CD1c-positive myeloid dendritic cell (primary cell): ENCODE results near the gene MYH14.

Experiments used
- DNase-seq: peaks from one replicate; pipeline ENCODE4 v3.0.0-alpha.2; 2016; ENCODE audit errors: extremely low spot score

The MYH14 gene

GRCh38 chr19:50258918-50259372 is 55.5 kb downstream of the MYH14 start:
- DNase-seq: peak; percentile 43

DNA sequence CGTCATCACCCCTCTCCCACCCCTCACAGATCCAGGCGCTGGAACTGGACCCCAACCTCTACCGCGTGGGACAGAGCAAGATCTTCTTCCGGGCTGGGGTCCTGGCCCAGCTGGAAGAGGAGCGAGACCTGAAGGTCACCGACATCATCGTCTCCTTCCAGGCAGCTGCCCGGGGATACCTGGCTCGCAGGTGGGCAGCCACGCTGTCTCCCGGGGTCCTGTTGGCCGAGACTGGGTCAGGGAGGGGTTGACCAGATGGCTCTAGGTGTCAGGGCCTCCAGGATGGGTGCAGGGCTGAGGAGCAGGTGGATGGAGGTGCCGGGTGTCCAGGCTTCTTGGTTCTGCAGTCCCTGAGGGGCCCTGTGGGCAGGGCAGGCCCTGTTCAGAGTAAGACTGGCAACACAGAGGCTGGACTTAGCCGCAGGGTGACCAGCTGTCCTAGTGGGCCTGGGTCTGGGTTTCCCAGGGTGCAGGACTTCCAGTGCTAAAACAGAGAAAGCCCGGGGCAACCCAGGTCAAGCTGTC is 58.1 kb downstream of the MYH14 start:
- no peak for DNase-seq

DNA sequence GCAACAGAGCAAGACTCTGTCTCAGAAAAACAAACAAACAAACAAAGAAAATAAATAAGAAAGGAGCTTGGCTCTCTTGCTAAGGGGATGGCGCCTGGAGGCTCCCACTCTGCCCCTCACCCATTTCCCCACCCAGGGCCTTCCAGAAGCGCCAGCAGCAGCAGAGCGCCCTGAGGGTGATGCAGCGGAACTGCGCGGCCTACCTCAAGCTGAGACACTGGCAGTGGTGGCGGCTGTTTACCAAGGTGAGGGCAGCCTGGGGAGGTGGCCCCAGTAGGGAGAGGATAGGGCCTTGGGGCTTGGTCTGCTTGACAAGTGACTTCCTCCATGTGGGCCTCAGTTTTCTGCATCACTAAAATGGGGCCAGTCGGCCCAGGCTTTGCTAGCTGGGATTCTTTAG is 59.8 kb downstream of the MYH14 start:
- no peak for DNase-seq

DNA sequence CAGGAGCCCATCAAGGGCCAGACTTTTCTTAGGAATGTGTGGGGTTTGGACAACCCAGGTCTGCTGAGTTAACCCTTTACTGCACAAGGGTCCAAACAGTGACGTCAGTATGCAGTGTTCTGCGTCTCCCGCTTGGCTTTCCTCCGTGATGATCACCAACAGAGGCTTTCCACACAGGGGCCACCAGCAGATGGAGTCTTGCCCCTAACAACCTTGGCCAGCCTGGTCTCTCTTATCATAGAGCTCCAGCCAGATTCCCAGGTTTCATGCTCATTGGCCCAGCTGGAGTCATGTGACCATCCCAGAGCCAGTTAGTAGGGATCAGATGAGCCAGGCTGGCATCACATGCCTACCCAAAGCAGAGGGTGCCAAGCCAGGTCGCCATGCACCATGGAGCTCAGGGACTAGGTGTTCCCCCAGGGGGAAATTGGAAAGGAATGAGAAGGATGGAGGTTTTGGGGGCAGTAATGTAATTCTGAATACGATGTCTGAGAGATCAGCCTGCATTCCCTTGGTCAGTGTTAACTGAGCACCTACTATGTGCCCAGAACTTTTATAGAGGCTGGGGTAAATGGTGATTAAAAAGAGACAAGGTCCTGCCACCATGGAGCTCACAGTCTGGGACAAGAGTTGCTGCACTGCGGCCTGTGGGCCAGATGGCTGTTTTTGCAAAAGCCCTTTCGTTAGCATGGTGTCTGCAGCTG is 61.2 kb downstream of the MYH14 start:
- no peak for DNase-seq

GRCh38 chr19:50266041-50266440 is 62.6 kb downstream of the MYH14 start:
- no peak for DNase-seq

- no peak for DNase-seq
Measured at GRCh38 chr19:50266896-50267295, 63.5 kb downstream of the MYH14 start.

DNA sequence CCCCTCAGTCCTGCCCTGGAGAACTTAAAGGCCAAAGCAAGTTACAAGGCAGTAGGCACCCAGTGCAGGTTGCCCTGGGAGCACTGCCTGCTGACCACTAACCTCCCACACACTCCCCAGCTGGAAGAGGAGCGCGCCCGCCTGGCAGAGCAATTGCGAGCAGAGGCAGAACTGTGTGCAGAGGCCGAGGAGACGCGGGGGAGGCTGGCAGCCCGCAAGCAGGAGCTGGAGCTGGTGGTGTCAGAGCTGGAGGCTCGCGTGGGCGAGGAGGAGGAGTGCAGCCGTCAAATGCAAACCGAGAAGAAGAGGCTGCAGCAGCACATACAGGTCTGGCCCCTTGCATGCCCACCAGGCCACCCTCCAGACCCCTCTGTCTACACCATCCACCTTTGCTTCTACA is 64.6 kb downstream of the MYH14 start:
- DNase-seq: no peak

- no peak for DNase-seq
Measured at GRCh38 chr19:50268501-50268900, 65.1 kb downstream of the MYH14 start.

DNA sequence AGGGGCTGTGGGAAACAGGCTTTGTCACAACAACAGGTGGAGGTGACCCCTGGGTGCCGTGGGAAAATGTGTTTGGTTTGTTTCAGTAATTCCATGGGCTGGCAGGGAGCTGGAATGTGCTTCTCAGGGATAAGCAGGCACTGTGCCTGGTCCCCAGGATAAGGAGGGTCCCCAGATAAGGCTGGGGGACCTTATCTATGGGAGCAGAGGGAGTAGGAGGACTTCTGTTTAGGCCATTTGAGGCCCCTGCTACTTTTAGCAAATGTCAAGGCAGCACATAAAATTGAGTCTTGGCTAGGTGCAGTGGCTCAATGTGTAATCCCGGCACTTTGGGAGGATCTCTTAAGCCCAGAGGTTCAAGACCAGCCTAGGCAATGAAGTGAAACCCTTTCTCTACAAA is 66.2 kb downstream of the MYH14 start:
- no peak for DNase-seq

DNA sequence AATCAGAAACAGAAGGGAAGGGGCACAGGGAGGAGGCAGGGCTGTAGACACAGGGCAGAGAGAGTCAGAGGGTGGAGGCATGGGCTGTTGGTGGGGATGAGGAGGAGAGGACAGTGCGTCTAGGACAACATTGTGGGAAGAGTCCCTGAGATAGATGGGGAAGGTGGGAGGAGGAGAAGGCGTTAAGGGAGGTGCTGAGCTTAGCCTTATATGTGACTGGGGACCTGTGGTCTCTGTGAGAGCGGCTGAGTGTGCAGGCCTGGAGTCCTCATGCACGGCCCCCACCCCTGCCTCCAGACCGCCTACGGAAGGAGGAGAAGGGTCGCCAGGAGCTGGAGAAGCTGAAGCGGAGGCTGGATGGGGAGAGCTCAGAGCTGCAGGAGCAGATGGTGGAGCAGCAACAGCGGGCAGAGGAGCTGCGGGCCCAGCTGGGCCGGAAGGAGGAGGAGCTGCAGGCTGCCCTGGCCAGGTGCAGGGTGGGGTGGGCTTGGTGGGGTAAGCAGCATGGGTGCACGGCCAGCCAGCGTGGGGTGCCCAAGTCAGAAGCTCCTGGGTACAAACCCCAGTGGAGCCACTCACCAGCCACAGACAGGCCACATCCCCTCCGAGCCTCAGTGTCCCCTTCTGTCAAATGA is 69.0 kb downstream of the MYH14 start:
- no peak for DNase-seq

- no peak for DNase-seq
Measured at GRCh38 chr19:50273821-50274220, 70.4 kb downstream of the MYH14 start.

DNA sequence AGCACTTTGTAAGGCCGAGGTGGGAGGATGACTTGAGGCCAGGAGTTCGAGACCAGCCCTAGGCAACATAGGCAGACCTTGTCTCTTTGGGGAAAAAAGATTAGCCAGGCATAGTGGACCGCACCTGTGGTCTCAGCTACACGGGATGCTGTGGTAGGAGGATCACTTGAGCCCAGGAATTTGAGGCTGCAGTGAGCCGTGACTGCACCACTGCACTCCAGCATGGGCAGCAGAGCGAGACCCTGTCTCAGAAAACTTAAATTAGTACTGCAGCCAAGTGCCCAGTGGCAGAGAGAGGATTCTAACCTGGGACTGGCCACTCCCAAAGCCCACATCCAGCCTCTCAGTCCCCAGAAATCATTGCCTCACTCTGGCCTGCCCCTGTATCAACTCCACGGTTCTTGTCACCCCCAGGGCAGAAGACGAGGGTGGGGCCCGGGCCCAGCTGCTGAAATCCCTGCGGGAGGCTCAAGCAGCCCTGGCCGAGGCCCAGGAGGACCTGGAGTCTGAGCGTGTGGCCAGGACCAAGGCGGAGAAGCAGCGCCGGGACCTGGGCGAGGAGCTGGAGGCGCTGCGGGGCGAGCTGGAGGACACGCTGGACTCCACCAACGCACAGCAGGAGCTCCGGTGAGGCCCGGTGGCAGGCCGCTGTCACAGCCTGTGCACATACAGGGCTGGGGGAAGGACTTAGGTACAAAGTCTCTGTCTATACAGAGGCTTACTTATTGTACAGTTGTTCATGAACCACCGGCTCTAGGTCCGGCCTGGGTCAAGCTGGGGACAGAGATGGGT is 72.4 kb downstream of the MYH14 start:
- no peak for DNase-seq

- no peak for DNase-seq
Measured at GRCh38 chr19:50276370-50277063, 73.1 kb downstream of the MYH14 start.

- DNase-seq: no peak
Measured at GRCh38 chr19:50277966-50278580, 74.7 kb downstream of the MYH14 start.

DNA sequence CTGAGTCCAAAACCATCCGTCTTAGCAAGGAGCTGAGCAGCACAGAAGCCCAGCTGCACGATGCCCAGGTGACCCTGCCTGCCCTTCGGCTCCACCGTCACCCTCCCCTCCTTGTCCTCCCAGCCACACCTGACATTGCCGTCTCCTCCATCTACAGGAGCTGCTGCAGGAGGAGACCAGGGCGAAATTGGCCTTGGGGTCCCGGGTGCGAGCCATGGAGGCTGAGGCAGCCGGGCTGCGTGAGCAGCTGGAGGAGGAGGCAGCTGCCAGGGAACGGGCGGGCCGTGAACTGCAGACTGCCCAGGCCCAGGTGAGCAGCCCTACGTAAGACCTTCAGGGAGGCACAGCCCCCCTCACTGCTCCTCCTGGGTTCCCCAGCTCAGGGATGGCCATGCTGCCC is 76.7 kb downstream of the MYH14 start:
- DNase-seq: no peak

DNA sequence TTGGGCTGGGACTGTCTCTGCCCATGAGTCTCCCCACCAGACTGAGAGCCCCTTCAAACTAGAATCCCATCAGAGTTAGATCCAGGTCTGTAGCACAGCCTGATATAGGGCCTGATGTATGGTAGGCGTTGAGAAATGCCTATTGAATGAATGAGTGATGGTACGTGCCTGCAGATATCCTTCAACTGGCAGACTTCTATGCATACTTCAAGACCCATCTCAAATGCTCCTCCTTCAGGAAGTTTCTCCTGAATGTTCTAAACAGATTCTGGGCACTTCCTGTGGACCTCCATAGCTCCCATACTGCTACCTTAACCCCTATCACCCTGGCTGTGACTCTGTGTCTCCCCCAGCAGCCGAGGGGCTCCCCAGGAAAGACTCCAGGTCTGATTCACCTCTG is 77.6 kb downstream of the MYH14 start:
- DNase-seq: no peak

DNA sequence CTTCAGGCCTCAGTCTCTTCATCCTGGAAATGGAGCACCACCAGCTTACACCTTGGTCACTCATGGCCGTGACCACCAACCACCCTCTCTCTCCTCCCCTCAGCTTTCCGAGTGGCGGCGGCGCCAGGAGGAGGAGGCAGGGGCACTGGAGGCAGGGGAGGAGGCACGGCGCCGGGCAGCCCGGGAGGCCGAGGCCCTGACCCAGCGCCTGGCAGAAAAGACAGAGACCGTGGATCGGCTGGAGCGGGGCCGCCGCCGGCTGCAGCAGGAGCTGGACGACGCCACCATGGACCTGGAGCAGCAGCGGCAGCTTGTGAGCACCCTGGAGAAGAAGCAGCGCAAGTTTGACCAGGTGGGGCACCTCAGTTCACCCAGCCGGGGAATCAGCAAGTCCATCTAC is 78.1 kb downstream of the MYH14 start:
- DNase-seq: no peak

DNA sequence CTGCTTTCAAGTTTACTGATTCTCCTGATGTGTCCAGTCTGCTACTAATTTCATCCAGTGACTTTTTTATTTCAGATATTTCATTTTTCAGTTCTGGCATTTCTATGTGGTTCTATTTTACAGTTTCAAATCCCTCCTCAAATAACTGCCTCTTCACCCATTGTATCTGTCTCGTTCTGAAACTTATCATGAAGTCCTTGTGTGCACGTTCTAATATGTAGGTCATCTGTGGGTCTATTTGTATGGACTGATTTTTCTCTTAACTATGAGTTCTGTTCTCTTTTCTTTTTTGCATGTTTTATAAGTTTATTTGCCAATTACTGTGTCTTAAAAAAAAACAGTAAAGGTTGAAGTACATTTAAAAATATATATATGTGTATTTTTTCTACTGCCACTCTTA is 82.4 kb downstream of the MYH14 start:
- no peak for DNase-seq

- DNase-seq: no peak
Measured at GRCh38 chr19:50286443-50286842, 83.0 kb downstream of the MYH14 start.

DNA sequence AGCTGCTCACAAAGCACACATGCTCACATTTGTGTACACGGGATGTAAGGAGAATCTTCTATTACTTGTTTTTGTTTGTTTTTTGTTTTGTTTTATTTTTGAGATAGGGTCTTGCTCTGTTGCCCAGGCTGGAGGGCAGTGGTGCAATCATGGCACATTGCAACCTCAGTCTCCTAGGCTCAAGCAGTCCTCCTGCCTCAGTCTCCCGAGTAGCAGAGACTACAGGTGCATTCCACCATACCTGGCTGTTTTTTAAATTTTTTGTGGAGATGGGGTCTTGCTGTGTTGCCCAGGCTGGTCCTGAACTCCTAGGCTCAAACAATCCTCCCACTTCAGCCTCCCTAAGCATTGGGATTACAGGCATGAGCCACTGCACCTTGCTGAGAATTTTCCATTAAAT is 83.9 kb downstream of the MYH14 start:
- no peak for DNase-seq

DNA sequence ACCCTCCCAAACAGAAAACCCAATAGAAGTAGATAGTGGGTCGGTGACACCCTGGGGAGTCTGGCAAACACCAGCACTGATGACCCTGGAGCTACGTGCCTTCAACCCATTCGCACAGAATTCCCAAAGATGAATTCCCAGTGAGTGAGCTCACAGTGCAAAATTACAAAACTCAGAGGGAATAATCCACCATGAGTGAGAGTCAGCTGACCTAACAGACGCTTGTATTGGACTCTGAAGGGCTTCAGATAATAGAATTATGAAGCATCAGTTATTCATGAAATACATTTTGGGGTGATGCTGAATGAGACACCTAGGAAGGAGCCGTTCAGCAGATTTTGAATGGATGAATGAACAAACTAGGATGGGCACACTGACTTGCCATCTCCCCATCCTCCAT is 85.5 kb downstream of the MYH14 start:
- DNase-seq: no peak

GRCh38 chr19:50290011-50290410 is 86.6 kb downstream of the MYH14 start:
- no peak for DNase-seq
